Stimulated activated CD8-positive, alpha-beta memory T cell treated with anti-CD3 and anti-CD28 coated beads, Interleukin-7, amount 100 ng/mL, for 4 hours (primary cell): ENCODE measurements around the gene AATK.

Source experiments
- DNase-seq, 2 donors: peaks; one replicate each; pipeline ENCODE4 v3.0.0-alpha.2; 2020; ENCODE audit warnings: low read depth in 2 of 2

Gene AATK

DNA sequence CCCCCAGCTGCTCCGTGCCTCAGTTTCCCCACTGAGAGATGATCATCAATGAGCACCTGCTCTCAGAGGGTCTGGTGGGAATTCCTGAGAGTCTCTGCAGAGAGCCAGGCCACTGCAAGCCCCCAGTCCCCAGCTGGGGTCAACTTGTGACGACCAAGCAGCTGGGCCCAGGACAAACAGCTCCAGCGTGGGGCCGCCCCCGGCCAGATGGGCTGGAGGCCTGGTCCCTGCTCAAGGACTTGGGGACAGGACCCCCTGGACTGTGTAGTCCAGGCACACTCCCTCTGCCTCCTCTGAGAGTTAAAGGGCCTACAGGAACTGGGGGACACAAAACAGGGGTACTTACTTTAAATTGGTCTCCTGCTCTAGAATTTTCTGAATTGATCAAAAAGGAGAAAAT is 16.6 kb upstream of the AATK start:
- no peak for DNase-seq

DNA sequence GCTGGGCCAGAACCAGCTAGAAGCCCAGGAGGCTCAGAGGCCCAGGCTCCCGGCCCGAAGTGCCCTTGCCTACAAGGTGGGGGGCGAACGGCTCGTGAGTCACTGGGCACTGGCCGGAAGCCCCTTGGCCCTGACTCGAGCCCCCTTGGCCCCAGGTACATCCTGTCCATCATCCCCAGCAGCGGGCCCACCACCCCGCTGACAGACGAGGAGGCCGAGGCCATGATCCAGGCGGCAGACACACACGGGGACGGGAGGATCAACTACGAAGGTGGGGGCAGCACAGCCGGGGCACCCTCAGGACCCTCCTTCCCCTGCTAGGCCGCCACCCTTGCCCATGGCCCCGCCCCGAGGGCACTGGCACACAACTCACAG is 15.8 kb upstream of the AATK start:
- no peak for DNase-seq

- no peak for DNase-seq
Observed at GRCh38 chr17:81180836-81181810, 15.1 kb upstream of the AATK start.

DNA sequence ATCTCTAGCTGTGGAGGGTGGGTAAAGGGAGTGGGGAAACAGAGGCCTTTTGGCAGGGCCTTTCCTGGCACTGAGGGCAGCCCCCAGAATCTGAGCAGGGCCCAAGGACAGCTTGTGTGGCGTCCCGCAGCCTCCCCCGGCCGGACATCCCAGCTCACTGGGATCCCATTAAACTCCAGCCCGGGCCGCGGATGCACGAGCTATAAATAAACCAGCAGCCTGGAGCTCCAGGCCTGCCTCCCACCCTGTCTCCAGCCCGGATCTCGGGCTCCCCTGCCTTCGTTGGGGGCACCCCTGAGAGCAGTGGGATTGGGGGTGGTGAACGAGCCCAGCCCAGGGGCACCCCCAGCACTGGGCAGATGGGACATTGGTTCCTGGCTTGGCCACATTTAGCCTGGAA is 13.8 kb upstream of the AATK start:
- no peak for DNase-seq

DNA sequence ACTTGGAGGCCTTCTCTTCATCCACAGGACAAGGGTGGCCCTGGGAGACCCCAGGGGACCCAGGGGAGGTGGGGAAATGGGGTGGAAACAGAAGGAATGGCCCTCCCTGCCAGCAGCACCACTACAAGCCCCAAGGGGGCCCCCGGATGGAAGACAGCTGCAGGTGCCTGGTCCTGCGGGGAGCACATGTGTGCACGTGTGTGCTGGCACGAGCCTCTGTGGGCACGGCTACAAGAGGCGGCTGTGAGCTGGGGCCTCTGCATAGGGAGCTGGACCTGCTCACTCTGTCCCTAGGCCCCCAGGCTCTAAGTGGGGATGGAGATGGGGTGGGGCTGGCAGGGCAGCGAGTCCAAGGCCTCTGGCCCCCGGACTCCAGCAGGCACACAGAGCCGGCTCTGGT is 13.2 kb upstream of the AATK start:
- DNase-seq: no peak

- DNase-seq: no peak
Observed at GRCh38 chr17:81178136-81179091, 12.4 kb upstream of the AATK start.

DNA sequence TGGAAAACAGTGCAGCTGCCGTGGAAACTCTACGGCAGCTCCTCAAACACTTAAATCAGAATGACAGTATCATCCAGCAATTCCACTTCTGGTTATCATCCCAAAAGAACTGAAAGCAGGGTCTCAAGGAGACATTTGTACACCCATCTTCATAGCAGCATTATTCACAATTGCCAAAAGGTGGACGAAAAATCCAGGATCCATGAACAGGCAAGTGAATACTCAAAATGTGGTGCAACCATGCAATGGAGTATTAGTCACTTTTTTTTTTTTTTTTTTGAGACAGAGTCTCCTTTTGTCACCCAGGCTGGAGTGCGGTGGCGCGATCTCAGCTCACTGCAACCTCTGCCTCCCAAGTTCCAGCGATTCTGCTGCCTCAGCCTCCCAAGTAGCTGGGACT is 10.6 kb upstream of the AATK start:
- DNase-seq: no peak

DNA sequence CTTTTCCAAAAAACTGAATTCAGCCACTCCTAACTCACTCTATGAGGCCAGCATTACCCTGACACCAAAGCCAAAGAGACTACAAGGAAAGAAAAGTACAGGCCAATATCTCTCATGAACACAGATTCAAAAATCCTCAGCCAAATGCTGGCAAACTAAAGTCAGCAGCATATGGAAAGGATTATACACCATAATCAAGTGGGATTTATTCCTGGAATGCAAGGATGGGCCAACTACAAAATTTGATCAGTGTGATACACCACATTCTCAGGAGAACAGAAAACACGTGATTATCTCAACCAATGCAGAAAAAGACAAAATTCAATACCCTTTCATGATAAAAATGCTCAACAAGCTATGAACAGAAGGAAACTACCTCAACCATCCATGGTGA is 7.7 kb upstream of the AATK start:
- DNase-seq: no peak

DNA sequence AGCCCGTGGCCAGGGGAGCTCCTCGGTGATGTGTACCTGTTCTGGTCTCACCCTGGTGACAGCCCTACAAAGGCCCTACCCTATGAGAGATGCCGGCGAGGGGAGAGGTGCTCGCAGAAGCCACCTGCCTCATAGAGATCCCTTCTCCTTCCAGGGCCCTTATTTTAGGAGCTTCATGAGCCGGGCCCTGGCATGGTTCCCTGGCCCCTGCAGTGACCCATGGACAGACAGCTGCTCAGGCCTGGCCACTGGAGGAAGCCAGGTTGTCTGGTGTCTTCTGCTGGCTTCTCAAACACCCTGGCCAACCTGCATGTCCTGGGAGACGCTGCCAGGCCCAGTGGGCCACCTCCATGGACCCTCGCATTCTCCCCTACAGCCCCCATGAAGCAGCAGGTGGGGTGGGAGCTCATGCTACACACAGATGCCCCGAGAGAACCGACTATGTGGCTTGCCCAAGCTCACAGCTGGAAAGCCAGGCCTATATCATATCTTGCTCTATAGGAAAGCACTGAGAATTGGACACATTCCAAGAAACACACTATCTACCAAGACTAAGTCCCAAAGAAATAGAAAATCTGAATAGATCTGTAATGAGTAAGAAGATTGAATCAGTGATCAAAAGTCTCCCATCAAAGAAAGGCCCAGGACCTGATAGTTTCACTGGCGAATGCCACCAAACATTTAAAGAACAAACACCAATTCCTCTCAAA is 7.2 kb upstream of the AATK start:
- DNase-seq: no peak

GRCh38 chr17:81171941-81172340 is 5.9 kb upstream of the AATK start:
- DNase-seq: no peak

- DNase-seq: no peak
Observed at GRCh38 chr17:81170727-81171494, 4.9 kb upstream of the AATK start.

- DNase-seq: no peak
Observed at GRCh38 chr17:81169870-81170309, 3.9 kb upstream of the AATK start.

- DNase-seq: no peak
Observed at GRCh38 chr17:81167638-81168037, 1.6 kb upstream of the AATK start.

GRCh38 chr17:81167194-81167524 is 1.1 kb upstream of the AATK start:
- no peak for DNase-seq

DNA sequence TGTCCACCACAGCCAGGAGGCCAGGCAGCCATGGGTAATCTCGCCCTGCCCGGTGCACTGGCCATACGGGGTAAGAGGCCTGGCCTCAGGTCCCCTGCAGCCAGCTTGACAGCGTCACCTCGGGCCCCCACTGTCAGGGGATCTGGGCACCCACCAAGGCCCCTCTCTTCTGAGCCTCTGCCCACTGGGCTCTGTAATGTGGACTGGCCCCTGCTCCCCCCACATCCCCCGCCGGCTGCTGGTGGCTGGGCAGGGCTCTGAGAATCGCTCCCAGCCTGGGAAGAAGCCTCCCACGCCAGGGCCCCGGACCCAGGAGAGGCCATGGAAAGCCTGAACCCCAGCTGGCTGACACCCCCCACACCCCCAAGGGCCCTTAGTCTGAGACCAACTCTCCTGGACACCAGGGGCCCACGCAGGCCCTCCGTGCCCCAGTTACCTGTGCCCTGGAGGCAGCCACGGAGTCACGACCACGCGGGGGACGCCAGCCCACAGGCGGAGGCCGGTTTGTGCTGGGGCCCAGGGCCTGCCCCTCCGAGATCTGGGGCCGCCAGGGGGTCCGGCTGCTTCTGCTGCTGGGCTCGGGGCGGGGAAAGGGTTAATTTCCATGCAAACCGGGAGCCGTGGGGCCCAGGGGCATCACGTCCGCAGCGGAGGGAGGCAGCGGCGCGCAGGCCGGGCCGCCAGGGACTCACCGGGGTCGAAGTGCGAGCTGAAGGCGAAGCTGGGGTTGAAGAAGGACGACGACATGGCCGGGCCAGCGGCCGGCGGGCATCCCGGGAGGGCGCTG is 582 bp downstream of the AATK start, which contains the start of gene PVALEF:
TSS of gene PVALEF (plus strand) at position 262 of the 787 bp plus-strand sequence. CDS start 15,720 bp downstream, outside the sequence.
- DNase-seq: no peak

GRCh38 chr17:81164371-81165245 is 1.4 kb downstream of the AATK start:
- DNase-seq: no peak

GRCh38 chr17:81163703-81164370 is 2.2 kb downstream of the AATK start:
- DNase-seq: no peak

DNA sequence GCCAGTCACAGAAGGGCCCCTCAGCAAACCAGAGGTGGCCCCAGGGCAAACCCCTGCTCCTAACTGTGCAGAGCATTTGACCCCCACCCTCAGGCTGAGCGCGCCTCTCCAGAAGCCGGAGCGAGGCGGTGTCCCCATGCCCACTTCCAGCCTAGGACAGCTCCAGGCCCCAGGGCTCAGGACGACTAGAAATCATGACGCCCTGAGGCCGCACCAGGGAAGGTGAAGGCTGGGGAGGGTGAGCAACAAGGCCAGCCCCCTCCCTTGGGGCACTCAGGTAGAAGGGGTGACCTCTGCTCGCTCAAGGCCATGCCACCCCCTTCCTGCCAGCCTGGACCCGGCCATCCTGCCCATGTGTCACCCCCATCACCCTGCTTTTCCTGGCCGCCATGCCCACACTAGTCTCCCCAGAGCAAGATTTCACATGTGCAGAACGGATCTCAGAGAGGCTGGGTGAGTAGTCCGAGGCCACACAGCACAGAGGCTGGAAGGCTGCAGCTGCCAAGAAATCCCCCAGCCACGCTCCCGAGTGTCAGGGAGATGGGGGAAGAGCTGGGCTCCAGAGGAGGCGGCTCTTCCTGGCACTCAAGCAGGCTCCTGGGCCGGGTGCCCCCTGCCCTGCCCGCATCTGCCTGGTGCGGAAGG is 2.8 kb downstream of the AATK start:
- no peak for DNase-seq
